MV-4-11 (cell line): ENCODE measurements around the gene RCOR2.
A peak's percentile ranks its signal among the peaks of the same experiment; 100 is the strongest.
"Not testable (repeated sequence)": the region's sequence is repeated elsewhere in the genome, so short reads cannot be mapped to it uniquely, and the experiment has no call there.

Experiments used
- DNase-seq: peaks from one replicate; lab custom pipeline; 2025; lab: John Stamatoyannopoulos, UW

Gene RCOR2

DNA sequence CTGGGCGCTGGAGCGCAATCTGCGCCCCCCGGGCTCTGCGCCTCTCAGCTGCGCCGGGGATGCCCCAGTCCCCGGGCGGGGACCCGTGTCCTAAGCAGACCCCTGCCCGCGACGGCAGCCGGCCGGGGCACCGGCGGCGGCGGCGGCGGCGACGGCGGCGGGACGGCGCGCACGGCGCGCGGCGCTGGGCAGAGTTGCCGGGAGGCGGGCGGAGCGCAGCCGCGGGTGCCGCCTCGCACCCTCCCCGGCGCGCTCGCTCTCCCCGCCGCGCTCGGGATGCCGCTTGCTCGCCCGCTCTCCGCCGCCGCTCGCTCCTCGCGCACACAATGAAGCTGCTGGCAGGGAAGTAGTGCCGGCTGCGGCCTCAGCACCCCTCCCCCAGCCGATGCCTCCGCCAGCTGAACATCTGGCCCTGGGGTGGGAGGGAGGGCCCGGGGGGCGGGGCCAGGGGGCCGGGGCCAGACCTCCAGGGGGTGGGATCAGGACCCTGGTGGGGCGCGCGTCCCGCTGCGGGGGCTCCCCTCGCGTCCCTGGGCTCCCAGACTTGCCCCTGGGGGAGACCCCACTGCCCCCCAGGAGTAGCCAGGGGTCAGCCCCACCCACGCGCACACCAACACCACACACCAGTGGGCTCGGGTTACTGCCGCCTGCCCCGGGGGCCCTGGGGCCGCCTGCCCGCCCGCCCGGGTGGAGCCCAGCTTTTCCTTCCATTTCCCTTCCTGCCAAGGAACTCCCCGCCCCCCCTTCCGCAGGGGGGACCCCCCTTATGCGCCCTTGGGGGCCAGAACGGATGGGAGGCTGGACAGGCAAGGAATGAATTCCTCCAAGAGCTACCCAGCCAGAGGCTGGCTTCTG is at the start of gene RCOR2:
Gene RCOR2, minus strand, starts transcription at position 328 of the 855 bp plus-strand sequence. CDS start 708 bp downstream, outside the sequence.
- peak; percentile 64 for DNase-seq

DNA sequence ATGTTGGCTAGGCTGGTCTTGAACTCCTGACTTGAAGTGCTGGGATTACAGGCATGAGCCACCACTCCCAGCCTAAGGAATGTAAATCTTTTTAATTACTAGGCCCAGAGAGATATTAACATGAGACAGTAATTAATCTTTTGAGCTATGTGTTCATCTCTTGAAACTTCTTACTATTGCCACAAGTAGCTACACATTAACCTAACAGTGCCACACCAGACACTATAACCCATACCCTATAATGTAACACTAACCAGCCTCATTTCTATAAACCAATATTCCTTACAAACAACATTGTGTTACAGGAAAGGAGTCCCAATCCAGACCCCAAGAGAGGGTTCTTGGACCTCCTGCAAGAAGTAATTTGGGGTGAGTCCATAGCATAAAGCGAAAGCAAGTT is 49.5 kb upstream of the RCOR2 start:
- DNase-seq: no peak

DNA sequence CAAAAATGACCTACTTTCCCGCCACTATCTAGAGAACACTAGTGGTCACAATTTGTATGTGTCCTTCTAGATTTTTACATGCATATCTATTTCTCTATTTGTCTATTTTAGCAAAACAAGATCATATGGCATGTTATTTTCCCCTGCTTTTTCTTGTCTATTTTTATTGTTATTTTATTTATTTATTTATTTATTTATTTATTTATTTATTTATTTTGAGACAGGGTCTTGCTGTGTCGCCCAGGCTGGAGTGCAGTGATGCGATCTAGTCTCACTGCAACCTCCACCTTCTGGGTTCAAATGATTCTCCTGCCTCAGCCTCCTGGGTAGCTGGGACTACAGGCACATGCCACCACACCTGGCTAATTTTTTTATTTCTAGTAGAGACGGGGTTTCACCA is 46.9 kb upstream of the RCOR2 start:
- not testable (repeated sequence) for DNase-seq

DNA sequence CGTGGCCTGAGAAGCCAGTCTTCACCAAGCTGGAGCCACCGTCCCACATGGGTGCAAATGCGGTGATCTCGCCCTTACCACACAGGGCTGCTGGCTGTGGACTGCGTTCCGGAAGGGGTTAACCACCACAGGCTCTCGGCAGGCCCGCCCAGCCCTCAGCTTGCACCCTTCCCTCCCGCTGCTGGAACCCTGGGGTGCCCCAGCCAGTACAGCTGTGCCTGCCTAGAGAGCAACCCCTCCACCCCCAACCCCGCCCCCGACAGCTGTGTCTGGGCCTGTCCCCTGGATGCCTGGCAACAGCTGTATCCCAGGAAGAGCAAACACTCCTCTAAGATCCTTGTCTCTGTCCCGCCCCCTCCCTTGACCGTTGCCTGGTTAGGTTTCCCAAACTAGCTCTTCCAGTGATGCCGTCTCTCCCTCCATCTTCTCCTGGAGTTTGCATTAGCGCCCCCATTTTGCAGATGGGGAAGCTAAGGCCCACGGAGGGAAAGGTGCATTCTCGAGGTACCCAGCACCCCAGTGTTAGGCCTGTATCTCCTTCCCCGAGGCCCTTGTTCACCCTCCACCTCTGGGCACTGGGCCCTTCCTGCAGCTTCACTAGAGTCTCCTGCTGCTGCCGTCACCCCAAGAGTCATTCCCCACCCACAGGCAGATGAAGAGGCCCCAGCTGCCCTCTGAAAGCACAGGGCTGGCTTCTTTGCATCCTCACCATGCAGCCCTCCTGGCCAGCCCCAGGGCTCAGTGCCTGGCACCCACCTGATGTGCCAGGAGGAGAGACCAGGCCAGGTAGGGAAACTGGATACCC is 44.8 kb upstream of the RCOR2 start:
- peak; percentile 90 for DNase-seq

DNA sequence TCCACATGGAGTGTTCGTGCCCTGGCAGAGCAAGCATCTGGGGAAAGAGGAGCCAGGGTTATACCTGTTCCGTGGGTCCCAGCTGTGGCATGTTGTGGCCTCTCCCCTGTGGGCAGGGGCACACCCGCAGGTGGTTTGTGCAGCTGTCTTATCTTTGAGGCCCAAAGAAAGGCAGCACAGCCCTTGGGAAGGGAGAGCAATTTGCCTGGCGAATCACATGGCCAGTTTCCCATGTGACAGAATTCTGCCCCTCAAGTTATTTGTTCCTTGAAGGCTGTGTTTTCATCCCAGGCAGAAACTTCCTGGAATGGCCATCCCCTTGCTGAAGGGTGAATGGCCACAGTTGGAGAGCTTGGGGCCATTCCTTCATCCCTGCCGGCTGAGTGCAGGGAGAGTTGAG is 41.0 kb upstream of the RCOR2 start:
- DNase-seq: no peak

DNA sequence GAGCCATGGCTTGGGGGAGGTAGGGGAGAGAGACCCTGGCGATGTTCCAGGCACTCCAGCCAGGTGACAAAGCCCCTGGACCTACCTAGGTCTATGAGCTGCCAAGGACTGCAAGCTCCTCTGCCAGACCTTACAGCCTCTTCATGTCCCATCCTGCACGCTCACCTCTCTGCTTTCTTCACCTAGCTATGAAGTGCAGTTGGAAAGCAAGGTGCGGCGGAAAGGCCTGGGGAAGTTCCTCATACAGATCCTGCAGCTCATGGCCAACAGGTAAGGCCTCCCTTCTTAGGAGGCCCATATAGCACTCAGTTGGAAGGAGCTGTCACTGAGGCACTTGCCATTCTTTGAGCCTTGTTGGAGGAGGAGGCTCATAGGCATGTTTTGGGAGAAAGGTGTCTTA is 35.6 kb upstream of the RCOR2 start:
- no peak for DNase-seq

DNA sequence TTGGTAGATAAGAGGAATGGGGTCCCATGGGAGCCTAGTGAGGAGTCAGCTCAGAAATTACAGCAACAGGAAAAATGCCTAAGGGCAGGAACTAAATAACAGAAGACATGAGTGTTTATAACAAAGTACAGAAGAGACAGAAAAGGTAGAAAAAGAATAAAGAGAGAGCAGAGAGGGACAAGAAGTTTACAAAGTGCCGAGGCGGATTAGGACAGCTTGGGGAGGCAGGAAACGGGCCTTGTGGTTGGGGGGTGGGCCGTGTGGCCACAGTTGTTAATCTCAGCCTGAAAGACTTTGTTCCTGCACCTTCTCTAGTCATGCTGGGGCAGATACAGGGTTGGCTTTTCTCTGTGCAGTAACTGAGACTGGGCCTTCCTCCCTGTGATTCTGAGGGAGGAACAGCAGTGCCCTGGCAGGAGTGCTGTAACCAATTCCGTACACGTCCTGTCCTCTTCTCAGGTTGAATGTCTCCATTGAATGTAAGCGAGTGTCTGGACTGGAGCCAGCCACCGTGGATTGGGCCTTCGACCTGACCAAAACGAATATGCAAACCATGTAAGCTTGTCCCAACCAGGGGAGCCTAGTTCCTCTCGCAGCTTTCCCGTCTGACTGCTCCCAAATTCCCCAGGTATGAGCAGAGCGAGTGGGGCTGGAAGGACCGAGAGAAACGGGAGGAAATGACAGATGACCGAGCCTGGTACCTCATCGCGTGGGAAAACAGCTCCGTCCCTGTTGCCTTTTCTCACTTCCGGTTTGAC is 35.0 kb upstream of the RCOR2 start:
- peak; percentile 81 for DNase-seq

DNA sequence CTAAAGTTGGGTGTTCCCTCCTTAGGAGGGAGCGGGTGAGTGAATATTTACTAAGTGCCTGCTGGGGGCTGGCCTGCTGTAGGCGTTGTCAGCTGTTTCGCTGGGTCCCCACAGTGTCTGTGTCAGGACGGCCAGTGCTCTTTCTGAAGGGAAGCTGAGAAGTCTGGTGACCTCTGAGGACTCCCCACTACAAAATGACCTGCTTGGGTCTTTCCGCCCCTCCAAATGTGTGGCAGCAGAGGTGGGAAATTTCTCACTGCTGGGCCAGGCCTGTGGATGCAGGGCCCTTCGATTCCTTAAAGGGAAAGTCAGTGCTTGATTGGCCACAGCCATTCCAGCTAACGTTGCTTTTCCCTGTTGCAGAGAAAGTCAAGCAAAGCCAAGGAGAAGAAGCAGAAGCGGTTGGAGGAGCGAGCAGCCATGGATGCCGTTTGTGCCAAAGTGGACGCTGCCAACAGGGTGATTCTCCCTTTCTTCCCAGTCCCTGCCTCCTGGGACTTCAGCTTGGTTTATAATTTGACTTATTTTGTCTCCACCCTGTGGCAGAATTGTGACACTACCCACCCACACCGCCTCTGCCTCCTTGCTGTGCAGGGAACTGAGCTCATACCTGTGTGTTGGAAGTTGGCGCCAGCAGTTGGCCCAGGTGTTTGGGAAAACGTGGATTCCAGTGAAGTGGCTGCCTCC is 28.7 kb upstream of the RCOR2 start:
- DNase-seq: peak; percentile 57

DNA sequence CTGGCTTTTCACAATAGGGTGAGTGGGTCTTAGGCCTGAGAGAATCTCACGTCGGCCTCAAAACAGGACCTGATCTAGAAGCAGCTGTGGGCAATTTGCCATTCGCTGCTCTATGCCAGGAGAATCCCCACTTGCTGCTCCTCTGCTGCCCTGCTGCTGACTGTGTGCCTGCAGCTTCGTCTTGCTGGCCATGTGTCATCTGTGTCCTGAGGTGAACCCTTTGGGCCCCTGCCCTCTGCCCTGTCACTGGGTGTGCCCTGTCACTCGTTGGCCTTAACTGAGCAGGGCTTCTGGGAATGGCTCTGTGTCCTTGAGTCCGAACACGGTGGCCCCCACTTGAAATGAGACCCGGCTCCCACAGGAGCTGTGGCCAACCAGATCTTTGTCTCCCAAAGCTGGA is 28.0 kb upstream of the RCOR2 start:
- no peak for DNase-seq

DNA sequence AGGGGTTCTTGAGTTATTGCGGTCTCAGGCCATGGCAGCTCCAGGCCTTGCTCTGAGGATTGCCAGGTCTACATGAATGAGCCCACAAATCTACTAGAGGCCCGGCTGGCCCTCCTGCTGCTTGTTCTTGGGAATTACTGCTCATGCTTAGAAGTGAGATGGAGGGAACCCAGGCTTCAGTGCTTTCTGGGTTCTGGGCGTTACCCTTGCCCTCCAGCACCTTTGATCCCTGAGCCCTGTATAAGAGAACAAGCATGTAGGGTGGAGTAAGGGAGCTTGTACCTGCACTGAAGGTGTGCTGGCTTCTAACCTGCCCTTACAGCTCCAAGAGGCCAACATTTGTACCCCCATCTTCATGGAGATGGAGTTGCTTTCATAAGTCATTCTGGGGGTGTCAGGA is 25.8 kb upstream of the RCOR2 start:
- no peak for DNase-seq

DNA sequence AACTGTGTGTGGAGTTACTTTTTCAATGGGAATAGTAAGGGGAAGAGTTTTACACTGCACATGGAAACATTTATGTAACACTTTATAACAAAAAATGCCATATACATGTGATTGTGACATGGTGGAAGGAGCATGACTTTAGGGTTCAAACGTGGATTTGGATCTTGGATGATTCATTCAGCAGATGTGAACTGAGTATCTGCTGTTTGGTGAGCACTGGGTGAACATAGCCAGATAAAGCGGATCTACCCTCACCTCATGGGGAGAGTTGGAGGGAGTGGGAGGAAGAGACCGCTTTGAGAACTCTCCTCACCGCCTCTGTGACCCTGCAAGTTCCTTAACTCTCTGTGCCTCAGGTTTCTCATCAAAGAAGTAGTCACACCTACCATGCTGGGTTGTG is 24.9 kb upstream of the RCOR2 start:
- peak; percentile 14 for DNase-seq

DNA sequence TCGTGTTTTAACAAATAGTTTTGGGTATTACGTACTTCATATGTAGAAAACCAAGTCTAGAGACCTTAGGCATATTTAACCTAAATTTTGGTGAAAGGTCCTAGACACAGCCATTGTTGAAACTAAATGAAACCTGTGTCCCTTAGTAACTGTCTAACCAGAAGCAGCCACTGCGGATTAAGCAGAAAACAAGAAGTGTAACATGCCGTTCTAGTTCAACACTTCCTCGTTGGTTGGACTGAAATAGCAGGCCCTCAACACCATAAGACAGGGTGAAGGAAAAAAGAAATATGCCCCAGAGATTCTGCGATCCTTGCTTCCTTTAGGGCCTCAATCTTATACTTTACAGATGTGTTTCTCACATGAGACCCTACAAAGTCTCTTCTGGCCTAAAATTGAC is 23.8 kb upstream of the RCOR2 start:
- DNase-seq: peak; percentile 87

DNA sequence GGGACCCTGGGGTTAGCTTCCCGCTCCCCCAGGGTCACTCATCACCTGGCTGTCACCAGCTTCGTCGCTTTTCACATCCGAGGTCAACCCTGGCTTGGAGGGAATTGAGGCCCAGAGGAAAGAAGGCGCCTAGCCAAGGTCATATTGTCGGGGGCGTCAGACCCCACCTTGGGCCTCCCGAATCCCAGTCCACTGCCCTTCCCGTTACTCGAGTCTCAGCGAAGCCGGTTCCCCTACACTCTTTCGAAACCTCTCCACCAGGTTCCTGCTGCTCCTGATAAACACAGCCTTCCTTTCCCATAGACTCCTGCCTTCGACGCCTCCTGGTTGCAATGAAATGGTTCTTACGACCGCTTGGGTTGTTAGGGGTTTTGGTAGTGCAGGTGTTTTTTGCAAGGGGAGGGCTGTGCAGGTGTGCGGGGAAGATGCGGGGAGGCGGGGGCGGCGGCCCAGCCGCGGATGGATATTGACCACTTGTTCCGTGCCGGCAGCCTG is 22.5 kb upstream of the RCOR2 start:
- DNase-seq: no peak

DNA sequence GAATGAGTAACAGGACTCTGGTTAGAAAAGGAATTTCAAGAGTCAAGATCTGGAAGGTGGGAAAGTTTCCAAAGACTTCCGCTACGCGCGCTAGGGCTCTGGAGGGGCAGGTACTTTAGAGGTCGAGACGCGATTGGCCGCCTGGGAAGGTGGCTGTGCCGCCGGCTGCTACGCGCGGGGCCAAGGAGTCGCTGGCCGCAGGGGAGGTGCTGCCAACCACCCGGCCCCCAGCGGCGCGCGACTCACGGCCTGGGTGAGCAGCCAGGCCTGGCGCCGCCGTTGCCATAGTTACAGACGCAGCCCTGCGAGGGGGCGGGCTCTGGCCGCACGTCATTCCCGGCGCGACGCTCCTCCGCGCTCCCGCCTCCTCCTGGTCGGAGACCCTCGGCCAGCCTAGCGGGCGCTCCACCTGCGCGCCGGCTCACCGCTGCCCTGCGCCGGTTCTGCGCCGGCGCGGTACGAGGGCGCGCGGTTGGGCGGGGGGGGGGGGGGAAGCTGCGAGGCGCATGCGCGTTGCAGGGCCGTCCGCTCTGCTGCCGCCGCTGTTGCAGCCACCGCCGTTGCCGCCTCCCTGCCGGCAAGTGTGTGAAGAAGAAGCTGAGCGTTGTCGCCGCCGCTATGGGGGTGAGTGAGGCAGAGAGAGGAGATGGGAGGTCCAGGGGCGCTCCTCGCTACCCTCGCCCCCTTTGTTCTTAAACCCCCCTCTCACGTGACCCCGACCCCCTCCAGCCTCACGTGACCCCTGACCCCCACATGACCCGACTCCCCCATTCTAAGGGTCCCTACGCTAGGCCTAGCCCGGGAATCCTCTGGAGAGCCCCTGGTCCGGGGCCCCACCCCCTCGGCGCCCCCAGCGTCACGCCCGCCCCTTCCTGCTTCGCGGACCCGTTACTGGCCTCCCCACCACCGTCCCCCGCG is 21.8 kb upstream of the RCOR2 start, which contains the start of gene NAA40:
Gene NAA40, plus strand, starts transcription at position 524 of the 918 bp plus-strand sequence. Its CDS starts 95 bp downstream, at position 619.
- DNase-seq: peak; percentile 93

DNA sequence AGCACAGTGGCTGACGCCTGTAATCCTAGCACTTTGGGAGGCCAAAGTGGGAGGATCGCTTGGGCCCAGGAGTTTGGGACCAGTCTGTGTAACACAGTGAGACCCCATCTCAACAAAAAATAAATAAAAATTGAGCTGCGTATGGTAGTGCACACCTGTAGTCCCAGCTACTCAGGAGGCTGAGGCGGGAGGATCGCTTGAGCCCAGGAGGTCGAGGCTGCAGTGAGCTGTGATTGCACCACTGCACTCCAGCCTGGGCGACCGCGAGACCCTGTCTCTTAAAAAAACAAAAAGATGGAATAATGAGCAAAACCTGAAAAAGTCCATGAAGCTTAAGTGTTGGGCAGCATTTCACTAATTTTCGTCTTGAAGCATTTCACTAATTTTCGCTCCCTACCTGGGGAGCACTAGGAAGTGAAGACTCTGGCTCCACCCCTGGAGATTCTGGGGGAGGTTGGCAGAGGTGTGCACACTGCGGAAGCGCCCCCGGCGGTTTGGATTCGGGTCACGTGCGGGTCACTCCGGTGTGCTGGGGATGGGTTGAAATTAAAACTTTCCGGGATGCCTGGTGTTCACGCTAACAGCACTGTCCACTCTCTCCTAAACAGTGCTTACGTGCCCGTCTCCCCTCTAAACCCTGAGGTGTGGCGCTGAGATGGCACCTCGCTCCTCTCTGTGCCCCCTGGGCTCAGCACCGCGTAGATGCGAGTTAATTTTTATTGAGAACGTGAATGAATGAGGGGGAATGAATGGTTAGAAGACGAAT is 20.9 kb upstream of the RCOR2 start:
- DNase-seq: no peak

DNA sequence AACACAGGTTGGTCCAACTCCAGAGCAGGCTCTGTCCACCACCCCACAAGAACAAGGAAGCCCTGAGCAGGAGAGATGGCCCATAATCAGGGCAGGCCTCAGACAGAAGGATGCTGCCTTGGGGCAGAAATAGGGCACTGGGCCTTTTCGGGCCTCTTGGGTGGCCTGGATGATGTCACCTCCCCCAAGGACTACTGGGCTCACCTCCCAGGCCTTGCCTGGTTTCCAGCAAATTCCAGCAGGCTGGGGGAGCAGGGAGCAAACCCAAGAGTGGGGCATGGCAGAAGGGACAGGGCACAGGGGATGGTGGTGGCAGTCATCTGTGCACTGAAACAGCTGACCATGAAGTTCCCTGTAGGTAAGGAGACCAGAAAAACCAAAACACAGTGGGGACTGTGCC is 16.5 kb upstream of the RCOR2 start:
- no peak for DNase-seq

DNA sequence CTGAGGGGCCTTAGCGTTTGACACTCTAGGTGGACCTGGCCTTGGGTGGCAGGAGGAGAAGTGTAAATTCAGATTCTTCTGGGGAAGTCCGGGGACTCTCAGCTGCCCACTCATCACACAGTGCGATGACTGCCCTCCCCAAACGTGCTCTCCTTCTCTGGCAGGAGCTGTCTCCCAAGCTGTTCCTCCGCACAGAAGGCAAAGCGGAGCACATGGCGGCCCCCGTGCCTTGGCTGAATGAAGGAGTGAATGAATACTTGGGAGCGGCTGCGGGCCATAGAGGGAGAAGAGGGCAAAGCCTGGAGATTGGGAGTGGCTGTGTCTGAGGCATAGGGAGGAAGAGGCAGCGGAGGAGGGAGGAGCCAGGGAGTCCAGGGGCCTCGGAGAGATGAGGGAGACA is 14.9 kb upstream of the RCOR2 start:
- DNase-seq: no peak

DNA sequence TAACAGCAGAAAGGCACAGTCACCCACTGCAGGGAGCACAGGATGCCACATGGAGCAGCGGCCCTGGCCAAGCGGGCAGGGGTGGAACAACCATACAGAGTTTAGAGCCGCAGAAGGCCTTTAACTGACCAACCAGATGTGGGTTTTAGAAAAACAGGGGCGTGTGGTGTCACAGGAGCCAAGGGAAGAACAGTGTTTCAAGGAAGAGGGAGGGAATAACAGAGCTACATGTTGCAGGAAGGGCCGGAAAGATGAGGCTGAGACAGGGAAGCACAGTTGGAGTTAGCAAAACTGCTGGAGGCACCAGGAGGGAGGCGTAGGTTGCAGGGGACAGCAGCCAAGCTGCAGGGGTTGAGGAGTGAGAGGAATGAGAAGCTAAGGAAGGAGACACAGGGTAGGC is 14.1 kb upstream of the RCOR2 start:
- no peak for DNase-seq

DNA sequence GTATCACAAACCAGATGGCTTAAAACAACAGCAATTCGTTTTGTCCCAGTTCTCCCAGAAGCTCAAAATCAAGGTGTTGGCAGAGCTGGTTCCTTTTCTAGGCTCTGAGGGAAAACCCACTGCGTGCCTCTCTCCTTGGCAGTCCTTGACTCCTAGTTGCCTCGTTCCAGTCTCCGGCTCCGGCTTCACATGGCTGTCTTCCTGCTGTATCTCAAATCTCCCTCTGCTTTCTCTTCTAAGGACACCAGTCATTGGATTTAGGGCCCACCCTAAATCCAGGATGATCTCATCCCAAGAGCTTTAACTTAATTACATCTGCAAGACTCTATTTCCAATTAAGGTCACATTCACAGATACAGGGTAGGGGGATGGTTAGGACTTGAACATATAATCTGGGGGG is 12.7 kb upstream of the RCOR2 start:
- DNase-seq: no peak

DNA sequence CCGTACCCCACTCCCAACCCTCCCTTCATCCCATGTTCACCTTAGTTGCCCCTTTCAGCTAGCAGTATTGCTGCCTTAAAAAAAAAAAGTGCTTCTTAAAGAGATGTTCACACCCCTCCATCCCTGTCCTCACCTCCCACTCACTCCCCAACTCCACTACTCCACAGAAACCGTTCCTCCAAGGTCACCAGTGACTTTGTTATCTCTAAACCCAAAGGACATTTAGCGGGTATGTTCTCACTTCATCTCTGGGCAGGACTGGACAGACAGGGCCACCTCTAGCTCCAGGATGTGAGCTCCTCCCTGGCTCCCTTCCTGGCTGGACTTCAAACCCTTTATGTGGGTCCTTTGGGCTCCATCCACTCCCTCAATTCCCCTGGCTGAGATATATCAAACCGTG is 6.4 kb upstream of the RCOR2 start:
- no peak for DNase-seq
